Erythroblast (primary cell): ENCODE measurements around the gene GRIK1.

Source experiments
- GATA1 ChIP-seq: IDR thresholded peaks from 2 replicates; pipeline ENCODE4 v1.6.1; 2011; ENCODE audit warnings: low read depth, mild to moderate bottlenecking, control low read depth, low read length, moderate library complexity
- POLR2A ChIP-seq: IDR thresholded peaks from 2 replicates; pipeline ENCODE4 v1.6.1; 2011; ENCODE audit warnings: mild to moderate bottlenecking, low read length

DNA sequence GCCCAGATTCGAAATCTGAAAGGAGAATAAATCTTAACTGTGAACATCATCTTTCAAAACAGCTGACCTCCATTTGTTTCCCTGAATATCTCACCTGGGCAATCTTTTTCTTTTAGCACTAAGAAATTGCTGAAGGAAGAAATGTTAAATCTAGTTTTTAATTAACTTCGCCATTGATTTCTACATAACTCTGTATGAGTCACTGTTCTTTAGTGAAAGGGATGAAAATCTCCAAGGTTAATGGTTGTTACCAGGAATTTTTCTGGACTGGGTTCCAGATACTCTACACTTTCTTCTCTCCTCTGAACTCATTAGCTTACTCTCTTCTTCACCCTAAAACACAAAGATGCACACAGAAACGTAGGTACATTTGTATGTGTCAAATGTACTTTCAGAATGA lies 405.3 kb downstream of the GRIK1 start:
- TF ChIP-seq POLR2A = no peak
- TF ChIP-seq GATA1 = no peak
